Astrocyte of the cerebellum (primary cell): ENCODE measurements around the gene ARHGAP42.

ENCODE experiments used
- DNase-seq: peaks from one replicate; pipeline ENCODE4 v3.0.0-alpha.2; 2011; ENCODE audit warnings: low read depth
- H3K4me3 ChIP-seq: 2 replicates; pipeline ENCODE4 v1.5.1; 2011; ENCODE audit warnings: mild to moderate bottlenecking, low read depth, low read length, moderate library complexity
- CTCF ChIP-seq: IDR thresholded peaks from 2 replicates; pipeline ENCODE4 v1.5.1; 2012; ENCODE audit warnings: low read length, low read depth, moderate library complexity, mild to moderate bottlenecking; ENCODE audit errors: missing control alignments
- in situ Hi-C: cut with HindIII; loops from 2 replicates; pipeline ENCODE4 v1.10.0; 2017; ENCODE audit warnings: low sequenced_read_pairs

The ARHGAP42 gene

GRCh38 chr11:100928426-100928825 lies 241.3 kb downstream of the ARHGAP42 start:
- H3K4me3 ChIP-seq: no peak overlapping the region
- no peak for TF ChIP-seq CTCF
- in situ Hi-C loops: loop anchor here (25.0 kb wide), 1 partner anchor 241 kb away; the partner anchor contains the start of gene ARHGAP42
- no peak for DNase-seq

GRCh38 chr11:100929377-100929776 lies 242.3 kb downstream of the ARHGAP42 start:
- no peak for DNase-seq
- no peak for TF ChIP-seq CTCF
- H3K4me3 ChIP-seq: no peak overlapping the region
- in situ Hi-C loops: loop anchor here (25.0 kb wide), 1 partner anchor 242 kb away; the partner anchor contains the start of gene ARHGAP42

- DNase-seq: peak; percentile 76
- in situ Hi-C loops: loop anchor here (25.0 kb wide), 1 partner anchor 243 kb away; the partner anchor contains the start of gene ARHGAP42
- peak; percentile 11 for TF ChIP-seq CTCF
- H3K4me3 ChIP-seq: no peak overlapping the region
Observed at GRCh38 chr11:100930185-100930778, 243.2 kb downstream of the ARHGAP42 start.

- in situ Hi-C loops: loop anchor here (25.0 kb wide), 1 partner anchor 245 kb away; the partner anchor contains the start of gene ARHGAP42
- H3K4me3 ChIP-seq: no peak overlapping the region
- peak; percentile 32 for TF ChIP-seq CTCF
- DNase-seq: no peak
Observed at GRCh38 chr11:100932474-100933100, 245.5 kb downstream of the ARHGAP42 start.

- no peak for TF ChIP-seq CTCF
- no peak overlapping the region for H3K4me3 ChIP-seq
- no peak for DNase-seq
- in situ Hi-C loops: loop anchor here (25.0 kb wide), 1 partner anchor 249 kb away; the partner anchor contains the start of gene ARHGAP42
Observed at GRCh38 chr11:100936781-100937180, 249.7 kb downstream of the ARHGAP42 start.

GRCh38 chr11:100939571-100939970 lies 252.5 kb downstream of the ARHGAP42 start:
- in situ Hi-C loops: loop anchor here (25.0 kb wide), 1 partner anchor 252 kb away; the partner anchor contains the start of gene ARHGAP42
- no peak for TF ChIP-seq CTCF

More at GRCh38 chr11:100939571-100939970, 252.5 kb downstream of the ARHGAP42 start:
- no peak for DNase-seq
- H3K4me3 ChIP-seq: no peak overlapping the region
